ENCODE results near the gene ELMOD3.
"Not testable (repeated sequence)": the region's sequence is repeated elsewhere in the genome, so short reads cannot be mapped to it uniquely, and the experiment has no call there.

The ELMOD3 gene

DNA sequence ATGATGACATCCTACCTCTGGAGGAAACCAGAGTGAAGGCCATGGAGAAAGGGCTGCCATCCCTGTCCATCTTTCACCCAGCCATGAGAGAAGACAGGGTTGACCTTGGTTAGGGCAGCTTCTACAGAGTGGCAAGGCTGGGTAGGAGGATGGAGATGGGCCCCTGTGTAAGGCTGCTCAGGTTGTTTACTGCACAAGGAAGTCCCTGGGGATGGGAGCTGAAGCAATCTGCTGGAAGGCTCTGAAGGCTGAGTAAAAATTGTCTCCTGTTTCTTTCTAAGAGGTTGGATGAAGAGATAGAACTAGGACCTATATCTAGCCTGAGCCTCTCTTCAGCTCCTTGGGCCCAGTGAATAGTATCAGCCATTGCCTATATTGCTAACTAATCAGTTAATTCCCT lies 14.4 kb downstream of the ELMOD3 start:
- H3K27me3 ChIP-seq (replicated peaks; ENCODE audit: control insufficient read depth, insufficient read depth, low read length, poor library complexity, severe bottlenecking) = no peaks in the 10 kb centered on the region
- no peak for DNase-seq
- peaks cover 6% of the 10 kb centered on the region for H3K36me3 ChIP-seq (ENCODE audit: control insufficient read depth, insufficient read depth, low read length)

DNA sequence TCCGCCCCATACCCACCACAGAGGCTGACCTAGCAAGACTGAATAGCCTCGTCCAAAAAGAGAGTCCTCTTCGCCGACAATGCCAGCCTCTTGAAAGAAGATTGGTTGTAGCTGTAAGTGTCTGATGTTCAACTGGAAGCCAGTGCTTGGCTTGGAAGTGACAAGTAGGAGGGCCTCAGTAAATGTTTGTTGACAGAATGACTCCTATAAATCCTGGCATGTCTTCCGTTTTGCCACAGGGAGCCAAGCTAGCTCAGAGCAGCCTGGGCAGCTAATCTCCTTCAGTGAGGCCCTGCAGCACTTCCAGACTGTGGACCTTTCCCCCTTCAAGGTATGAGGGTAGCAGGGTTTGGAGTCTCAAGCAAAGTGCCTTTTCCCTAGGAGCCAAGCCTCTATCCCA lies 14.9 kb downstream of the ELMOD3 start:
- Histone ChIP-seq H3K4me1 (ENCODE audit: control insufficient read depth, insufficient read depth, low read length, poor library complexity, severe bottlenecking) (no peaks in the 10 kb centered on the region), H3K4me3 (ENCODE audit: insufficient read depth, low read depth, low read length, poor library complexity, severe bottlenecking) (no peak overlapping the region), H3K27ac (ENCODE audit: insufficient read depth, low read length, poor library complexity, severe bottlenecking) (no peak overlapping the region), H3K27me3 (replicated peaks; ENCODE audit: control insufficient read depth, insufficient read depth, low read length, poor library complexity, severe bottlenecking) (no peaks in the 10 kb centered on the region), H3K9me3 (ENCODE audit: control insufficient read depth, low read length) (no peaks in the 10 kb centered on the region), H3K36me3 (ENCODE audit: control insufficient read depth, insufficient read depth, low read length) (peaks cover 6% of the 10 kb centered on the region)
- no peak for DNase-seq

More for the DNA sequence above, 14.4 kb downstream of the ELMOD3 start:
- no peak overlapping the region for H3K4me3 ChIP-seq (ENCODE audit: insufficient read depth, low read depth, low read length, poor library complexity, severe bottlenecking)
- no peaks in the 10 kb centered on the region for H3K4me1 ChIP-seq (ENCODE audit: control insufficient read depth, insufficient read depth, low read length, poor library complexity, severe bottlenecking)
- no peaks in the 10 kb centered on the region for H3K9me3 ChIP-seq (ENCODE audit: control insufficient read depth, low read length)
- no peak overlapping the region for H3K27ac ChIP-seq (ENCODE audit: insufficient read depth, low read length, poor library complexity, severe bottlenecking)

DNA sequence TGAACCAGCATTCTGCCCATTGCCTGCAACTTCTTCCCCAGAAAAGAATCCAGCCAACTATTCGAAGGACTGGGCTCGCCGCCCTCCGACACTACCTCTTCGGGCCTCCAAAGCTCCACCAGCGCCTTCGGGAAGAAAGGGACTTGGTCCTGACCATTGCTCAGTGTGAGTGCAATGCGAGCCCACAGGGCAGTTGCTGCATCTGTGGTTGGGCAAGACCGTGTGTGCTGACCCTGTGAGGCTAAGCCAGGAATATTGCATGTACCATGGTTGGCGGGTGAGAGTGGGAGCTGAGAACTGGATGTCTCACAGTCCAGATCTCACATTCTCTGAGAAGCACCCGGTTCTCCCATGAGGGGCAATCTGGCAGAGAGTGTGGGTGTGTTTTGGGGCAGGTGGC lies 16.5 kb downstream of the ELMOD3 start:
- no peaks in the 10 kb centered on the region for H3K4me1 ChIP-seq (ENCODE audit: control insufficient read depth, insufficient read depth, low read length, poor library complexity, severe bottlenecking)
- no peak overlapping the region for H3K4me3 ChIP-seq (ENCODE audit: insufficient read depth, low read depth, low read length, poor library complexity, severe bottlenecking)
- no peaks in the 10 kb centered on the region for H3K9me3 ChIP-seq (ENCODE audit: control insufficient read depth, low read length)
- H3K27ac ChIP-seq (ENCODE audit: insufficient read depth, low read length, poor library complexity, severe bottlenecking) = no peak overlapping the region
- DNase-seq = no peak
- no peaks in the 10 kb centered on the region for H3K27me3 ChIP-seq (replicated peaks; ENCODE audit: control insufficient read depth, insufficient read depth, low read length, poor library complexity, severe bottlenecking)
- peaks cover 6% of the 10 kb centered on the region for H3K36me3 ChIP-seq (ENCODE audit: control insufficient read depth, insufficient read depth, low read length)

DNA sequence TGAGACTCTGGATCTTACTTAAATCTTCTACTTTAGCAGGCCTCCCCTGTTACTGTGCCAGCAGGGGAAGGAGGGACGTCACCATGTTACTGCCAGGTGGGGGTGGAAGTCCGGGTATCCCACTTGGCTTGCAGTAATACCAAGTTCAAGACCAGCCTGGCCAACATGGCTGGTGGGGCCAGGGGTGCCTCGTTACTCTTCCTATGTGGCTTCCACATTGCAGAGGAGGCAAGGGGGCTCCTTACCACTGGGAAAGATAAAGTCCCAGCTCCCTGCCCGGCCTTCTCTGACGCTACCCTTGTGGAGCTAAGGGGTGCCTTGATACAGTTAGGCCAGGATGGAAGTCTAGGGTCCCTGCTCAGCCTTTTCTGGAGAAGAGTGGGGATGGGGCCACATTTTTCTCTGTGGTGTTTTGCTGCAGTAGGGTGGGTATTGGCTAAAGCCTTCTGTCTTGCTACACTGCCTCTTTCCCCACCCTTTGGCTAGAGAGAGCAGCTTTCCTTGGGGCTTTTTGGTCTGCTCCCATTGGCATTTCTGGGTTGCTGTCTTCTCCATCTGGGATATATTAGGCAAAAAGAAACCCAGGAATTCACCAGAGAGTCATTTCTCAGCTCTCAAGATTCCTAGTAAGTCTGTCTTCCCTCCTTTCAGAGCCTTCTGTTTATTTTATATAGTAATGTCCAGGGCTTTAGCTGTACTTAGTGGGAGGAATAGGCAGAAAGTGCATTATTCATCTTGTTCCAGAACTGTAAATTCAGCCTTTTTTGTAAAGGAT lies 21.9 kb downstream of the ELMOD3 start:
- H3K27me3 ChIP-seq (replicated peaks; ENCODE audit: control insufficient read depth, insufficient read depth, low read length, poor library complexity, severe bottlenecking) = no peaks in the 10 kb centered on the region
- H3K9me3 ChIP-seq (ENCODE audit: control insufficient read depth, low read length) = no peaks in the 10 kb centered on the region
- peaks cover 25% of the 10 kb centered on the region for H3K36me3 ChIP-seq (ENCODE audit: control insufficient read depth, insufficient read depth, low read length)
- H3K27ac ChIP-seq (ENCODE audit: insufficient read depth, low read length, poor library complexity, severe bottlenecking) = no peak overlapping the region
- H3K4me1 ChIP-seq (ENCODE audit: control insufficient read depth, insufficient read depth, low read length, poor library complexity, severe bottlenecking) = no peaks in the 10 kb centered on the region
- no peak overlapping the region for H3K4me3 ChIP-seq (ENCODE audit: insufficient read depth, low read depth, low read length, poor library complexity, severe bottlenecking)
- no peak for DNase-seq

DNA sequence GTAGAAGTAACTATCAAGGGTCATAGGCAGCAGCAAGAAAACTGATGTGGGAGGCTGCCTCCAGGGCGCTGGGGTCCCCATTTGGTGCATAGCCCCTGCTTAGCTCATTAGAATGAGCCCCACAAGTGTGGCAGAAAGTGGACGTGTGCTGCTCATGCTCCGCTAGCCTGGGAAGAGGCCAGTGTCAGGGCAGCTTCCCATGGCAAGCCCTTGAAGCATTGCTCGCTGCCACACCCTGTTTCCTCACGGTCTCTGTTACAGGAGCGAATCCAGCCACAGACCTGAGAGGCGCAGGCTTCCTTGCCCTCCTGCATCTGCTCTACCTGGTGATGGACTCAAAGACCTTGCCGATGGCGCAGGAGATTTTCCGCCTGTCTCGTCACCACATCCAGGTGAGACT lies 22.5 kb downstream of the ELMOD3 start:
- no peak overlapping the region for H3K27ac ChIP-seq (ENCODE audit: insufficient read depth, low read length, poor library complexity, severe bottlenecking)
- no peaks in the 10 kb centered on the region for H3K4me1 ChIP-seq (ENCODE audit: control insufficient read depth, insufficient read depth, low read length, poor library complexity, severe bottlenecking)
- H3K4me3 ChIP-seq (ENCODE audit: insufficient read depth, low read depth, low read length, poor library complexity, severe bottlenecking) = no peak overlapping the region
- H3K27me3 ChIP-seq (replicated peaks; ENCODE audit: control insufficient read depth, insufficient read depth, low read length, poor library complexity, severe bottlenecking) = no peaks in the 10 kb centered on the region
- H3K36me3 ChIP-seq (ENCODE audit: control insufficient read depth, insufficient read depth, low read length) = peaks cover 25% of the 10 kb centered on the region
- no peaks in the 10 kb centered on the region for H3K9me3 ChIP-seq (ENCODE audit: control insufficient read depth, low read length)
- DNase-seq = no peak

DNA sequence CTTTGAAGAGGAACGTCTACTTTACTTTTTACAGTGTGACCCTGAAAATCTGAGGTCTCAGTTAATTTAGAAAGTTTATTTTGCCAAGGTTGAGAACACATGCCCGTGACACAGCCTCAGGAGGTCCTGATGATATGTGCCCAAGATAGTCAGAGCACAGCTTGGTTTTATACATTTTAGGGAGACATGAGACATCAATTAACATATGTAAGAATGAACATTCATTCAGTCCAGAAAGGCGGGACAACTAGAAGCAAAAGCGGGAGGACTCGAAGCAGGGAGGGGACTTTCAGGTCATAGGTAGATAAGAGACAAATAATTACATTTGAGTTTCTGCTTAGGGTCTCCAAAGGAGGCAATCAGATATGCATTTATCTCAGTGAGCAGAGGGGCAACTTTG lies 23.7 kb downstream of the ELMOD3 start:
- no peak overlapping the region for H3K27ac ChIP-seq (ENCODE audit: insufficient read depth, low read length, poor library complexity, severe bottlenecking)
- H3K36me3 ChIP-seq (ENCODE audit: control insufficient read depth, insufficient read depth, low read length) = peaks cover 25% of the 10 kb centered on the region
- no peaks in the 10 kb centered on the region for H3K4me1 ChIP-seq (ENCODE audit: control insufficient read depth, insufficient read depth, low read length, poor library complexity, severe bottlenecking)
- no peak overlapping the region for H3K4me3 ChIP-seq (ENCODE audit: insufficient read depth, low read depth, low read length, poor library complexity, severe bottlenecking)
- no peaks in the 10 kb centered on the region for H3K27me3 ChIP-seq (replicated peaks; ENCODE audit: control insufficient read depth, insufficient read depth, low read length, poor library complexity, severe bottlenecking)
- no peak for DNase-seq
- H3K9me3 ChIP-seq (ENCODE audit: control insufficient read depth, low read length) = no peaks in the 10 kb centered on the region

DNA sequence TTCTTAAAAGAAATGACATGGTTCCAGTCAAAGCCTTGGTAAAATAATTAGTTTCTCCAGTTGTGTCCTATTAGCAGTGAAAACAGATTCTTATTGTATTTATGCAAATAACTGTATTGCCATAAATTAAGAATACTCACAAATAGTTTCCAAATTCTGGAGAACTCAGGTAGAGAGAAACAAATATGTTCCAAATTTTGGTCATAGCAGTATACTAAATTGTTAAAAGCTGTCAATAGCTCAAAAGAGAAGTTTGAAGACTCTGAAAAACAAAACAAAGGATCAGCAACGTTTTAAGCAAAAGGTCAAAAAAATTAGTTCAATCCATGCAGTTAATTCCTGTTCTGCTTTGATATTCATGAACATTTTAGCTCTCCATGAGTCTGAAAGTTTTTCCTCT lies 25.5 kb downstream of the ELMOD3 start:
- no peaks in the 10 kb centered on the region for H3K4me1 ChIP-seq (ENCODE audit: control insufficient read depth, insufficient read depth, low read length, poor library complexity, severe bottlenecking)
- H3K36me3 ChIP-seq (ENCODE audit: control insufficient read depth, insufficient read depth, low read length) = peaks cover 29% of the 10 kb centered on the region
- no peaks in the 10 kb centered on the region for H3K9me3 ChIP-seq (ENCODE audit: control insufficient read depth, low read length)
- H3K4me3 ChIP-seq (ENCODE audit: insufficient read depth, low read depth, low read length, poor library complexity, severe bottlenecking) = no peak overlapping the region
- no peak for DNase-seq
- H3K27ac ChIP-seq (ENCODE audit: insufficient read depth, low read length, poor library complexity, severe bottlenecking) = no peak overlapping the region
- no peaks in the 10 kb centered on the region for H3K27me3 ChIP-seq (replicated peaks; ENCODE audit: control insufficient read depth, insufficient read depth, low read length, poor library complexity, severe bottlenecking)

DNA sequence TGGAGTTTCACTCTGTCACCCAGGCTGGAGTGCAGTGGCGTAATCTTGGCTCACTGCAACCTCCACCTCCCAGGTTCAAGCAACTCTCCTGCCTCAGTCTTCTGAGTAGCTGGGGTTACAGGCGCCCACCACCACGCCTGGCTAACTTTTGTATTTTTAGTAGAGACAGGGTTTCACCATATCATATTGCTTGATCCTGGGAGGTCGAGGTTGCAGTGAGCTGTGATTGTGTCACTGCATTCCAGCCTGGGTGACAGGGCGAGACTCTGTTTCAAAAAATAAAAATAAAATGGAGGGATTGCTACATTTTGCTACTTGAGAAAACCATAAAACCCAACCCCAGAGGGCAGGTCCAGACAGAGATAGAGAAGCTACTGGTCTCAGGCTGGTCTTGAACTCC lies 28.6 kb downstream of the ELMOD3 start:
- not testable (repeated sequence) for H3K27ac ChIP-seq (ENCODE audit: insufficient read depth, low read length, poor library complexity, severe bottlenecking); H3K27me3 ChIP-seq (replicated peaks; ENCODE audit: control insufficient read depth, insufficient read depth, low read length, poor library complexity, severe bottlenecking); H3K9me3 ChIP-seq (ENCODE audit: control insufficient read depth, low read length); DNase-seq; H3K4me3 ChIP-seq (ENCODE audit: insufficient read depth, low read depth, low read length, poor library complexity, severe bottlenecking); H3K4me1 ChIP-seq (ENCODE audit: control insufficient read depth, insufficient read depth, low read length, poor library complexity, severe bottlenecking)
- H3K36me3 ChIP-seq (ENCODE audit: control insufficient read depth, insufficient read depth, low read length) = peaks cover 38% of the 10 kb centered on the region

DNA sequence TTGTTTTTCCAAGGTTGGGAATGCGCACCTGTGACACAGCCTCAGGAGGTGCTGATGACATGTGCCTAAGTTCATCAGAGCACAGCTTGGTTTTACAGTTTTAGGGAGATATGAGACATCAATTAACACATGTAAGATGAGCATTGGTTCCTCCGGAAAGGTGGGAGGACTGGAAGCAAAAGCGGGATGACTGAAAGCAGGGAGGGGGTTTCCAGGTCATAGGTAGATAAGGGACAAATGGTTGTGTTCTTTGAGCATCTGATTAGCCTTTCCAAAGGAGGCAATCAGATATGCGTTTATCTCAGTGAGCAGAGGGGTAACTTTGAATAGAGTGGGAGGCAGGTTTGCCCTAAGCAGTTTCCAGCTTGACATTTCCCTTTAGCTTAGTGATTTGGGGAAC lies 29.3 kb downstream of the ELMOD3 start:
- no peak overlapping the region for H3K27ac ChIP-seq (ENCODE audit: insufficient read depth, low read length, poor library complexity, severe bottlenecking)
- H3K27me3 ChIP-seq (replicated peaks; ENCODE audit: control insufficient read depth, insufficient read depth, low read length, poor library complexity, severe bottlenecking) = no peaks in the 10 kb centered on the region
- H3K36me3 ChIP-seq (ENCODE audit: control insufficient read depth, insufficient read depth, low read length) = peaks cover 36% of the 10 kb centered on the region
- H3K9me3 ChIP-seq (ENCODE audit: control insufficient read depth, low read length) = no peaks in the 10 kb centered on the region
- no peaks in the 10 kb centered on the region for H3K4me1 ChIP-seq (ENCODE audit: control insufficient read depth, insufficient read depth, low read length, poor library complexity, severe bottlenecking)
- H3K4me3 ChIP-seq (ENCODE audit: insufficient read depth, low read depth, low read length, poor library complexity, severe bottlenecking) = no peak overlapping the region
- no peak for DNase-seq

DNA sequence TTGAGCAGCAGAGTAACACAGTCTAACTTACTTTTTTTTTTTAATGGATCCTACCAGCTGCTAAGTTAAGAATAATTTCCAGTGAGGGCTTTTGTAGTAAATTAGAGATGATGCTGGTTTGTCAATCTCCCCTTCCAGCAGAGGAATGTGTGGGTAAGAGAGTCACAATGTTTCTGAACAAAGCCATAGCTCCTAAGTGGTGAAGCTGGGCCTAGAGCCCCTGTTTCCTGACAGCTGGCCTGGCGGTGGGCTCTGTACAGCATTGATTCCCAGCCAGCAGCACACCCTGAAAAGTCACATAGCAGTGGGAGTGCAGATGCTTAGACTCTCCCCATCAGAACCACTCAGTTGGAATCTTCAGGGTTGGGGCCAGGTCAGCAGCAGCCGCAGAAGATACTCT lies 31.2 kb downstream of the ELMOD3 start:
- peaks cover 44% of the 10 kb centered on the region for H3K36me3 ChIP-seq (ENCODE audit: control insufficient read depth, insufficient read depth, low read length)
- H3K27me3 ChIP-seq (replicated peaks; ENCODE audit: control insufficient read depth, insufficient read depth, low read length, poor library complexity, severe bottlenecking) = no peaks in the 10 kb centered on the region
- no peaks in the 10 kb centered on the region for H3K9me3 ChIP-seq (ENCODE audit: control insufficient read depth, low read length)
- no peak overlapping the region for H3K27ac ChIP-seq (ENCODE audit: insufficient read depth, low read length, poor library complexity, severe bottlenecking)
- no peak overlapping the region for H3K4me3 ChIP-seq (ENCODE audit: insufficient read depth, low read depth, low read length, poor library complexity, severe bottlenecking)
- no peak for DNase-seq
- no peaks in the 10 kb centered on the region for H3K4me1 ChIP-seq (ENCODE audit: control insufficient read depth, insufficient read depth, low read length, poor library complexity, severe bottlenecking)

Data from effector memory CD4-positive, alpha-beta T cell (primary cell).